ENCODE measurements around the gene TTC8.

TTC8 gene

GRCh38 chr14:88837495-88837894 is 13.0 kb downstream of the TTC8 start:
- no peak for TF ChIP-seq ZFX (IDR thresholded peaks at IDR 0.05)
- TF ChIP-seq, protein P1, sequence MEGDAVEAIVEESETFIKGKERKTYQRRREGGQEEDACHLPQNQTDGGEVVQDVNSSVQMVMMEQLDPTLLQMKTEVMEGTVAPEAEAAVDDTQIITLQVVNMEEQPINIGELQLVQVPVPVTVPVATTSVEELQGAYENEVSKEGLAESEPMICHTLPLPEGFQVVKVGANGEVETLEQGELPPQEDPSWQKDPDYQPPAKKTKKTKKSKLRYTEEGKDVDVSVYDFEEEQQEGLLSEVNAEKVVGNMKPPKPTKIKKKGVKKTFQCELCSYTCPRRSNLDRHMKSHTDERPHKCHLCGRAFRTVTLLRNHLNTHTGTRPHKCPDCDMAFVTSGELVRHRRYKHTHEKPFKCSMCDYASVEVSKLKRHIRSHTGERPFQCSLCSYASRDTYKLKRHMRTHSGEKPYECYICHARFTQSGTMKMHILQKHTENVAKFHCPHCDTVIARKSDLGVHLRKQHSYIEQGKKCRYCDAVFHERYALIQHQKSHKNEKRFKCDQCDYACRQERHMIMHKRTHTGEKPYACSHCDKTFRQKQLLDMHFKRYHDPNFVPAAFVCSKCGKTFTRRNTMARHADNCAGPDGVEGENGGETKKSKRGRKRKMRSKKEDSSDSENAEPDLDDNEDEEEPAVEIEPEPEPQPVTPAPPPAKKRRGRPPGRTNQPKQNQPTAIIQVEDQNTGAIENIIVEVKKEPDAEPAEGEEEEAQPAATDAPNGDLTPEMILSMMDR (conservative IDR thresholded peaks at IDR 0.05): no peak
- H3K27ac ChIP-seq: no peak overlapping the region

- H3K27ac ChIP-seq: no peak overlapping the region
- TF ChIP-seq, protein P1 (conservative IDR thresholded peaks at IDR 0.05): no peak
- TF ChIP-seq ZFX (IDR thresholded peaks at IDR 0.05): no peak
Observed at GRCh38 chr14:88838015-88838414, 13.6 kb downstream of the TTC8 start.

GRCh38 chr14:88840926-88841325 is 16.5 kb downstream of the TTC8 start:
- TF ChIP-seq ZFX (IDR thresholded peaks at IDR 0.05): no peak
- TF ChIP-seq, protein P1 (conservative IDR thresholded peaks at IDR 0.05): no peak
- no peak overlapping the region for H3K27ac ChIP-seq

GRCh38 chr14:88841741-88842140 is 17.3 kb downstream of the TTC8 start:
- no peak for TF ChIP-seq ZFX (IDR thresholded peaks at IDR 0.05)
- no peak overlapping the region for H3K27ac ChIP-seq

GRCh38 chr14:88842414-88842813 is 18.0 kb downstream of the TTC8 start:
- no peak overlapping the region for H3K27ac ChIP-seq
- TF ChIP-seq, protein P1 (conservative IDR thresholded peaks at IDR 0.05): no peak

GRCh38 chr14:88844980-88845491 is 20.6 kb downstream of the TTC8 start:
- TF ChIP-seq ZFX (IDR thresholded peaks at IDR 0.05): no peak

GRCh38 chr14:88848571-88848970 is 24.1 kb downstream of the TTC8 start:
- no peak for TF ChIP-seq ZFX (IDR thresholded peaks at IDR 0.05)
- TF ChIP-seq, protein P1 (conservative IDR thresholded peaks at IDR 0.05): no peak
- no peak overlapping the region for H3K27ac ChIP-seq

More at GRCh38 chr14:88844980-88845491, 20.6 kb downstream of the TTC8 start:
- no peak overlapping the region for H3K27ac ChIP-seq

GRCh38 chr14:88849716-88850115 is 25.3 kb downstream of the TTC8 start:
- H3K27ac ChIP-seq: no peak overlapping the region
- TF ChIP-seq, protein P1 (conservative IDR thresholded peaks at IDR 0.05): no peak
- no peak for TF ChIP-seq ZFX (IDR thresholded peaks at IDR 0.05)

All from C4-2B (cell line).